K562 (cell line): ENCODE data around the gene TRMT44. TPM values are rescaled to one million over a fixed set of nuclear protein-coding genes. Genes with fewer than 3 reads are reported as not detected.

Experiments
- ATAC-seq: fragments of 200-7000 bp; cut with Tn5 transposase; 3 replicates; pipeline ENCODE4 v1.9.1; 2020; ENCODE audit warnings: moderate library complexity
- BruUV-seq: library from RNA; stranded (reverse); fragments of 400-500 nt; replicated peaks from 2 replicates; lab custom pipeline; 2021; lab: Mats Ljungman, UMichigan
- CTCF ChIA-PET: fragments of 300-600 bp; formaldehyde crosslinking; extraction: SDS; loops from one replicate; lab custom pipeline; 2021; ENCODE audit warnings: low intra/inter-chr PET ratio; lab: Yijun Ruan, JAX
- POLR2A ChIA-PET: fragments of 300-600, 350-650 bp; sonication (Branson Sonifier 250); formaldehyde crosslinking; extraction: SDS; loops from one replicate; lab custom pipeline; 2021; ENCODE audit warnings: antibody characterized with exemption, inconsistent platforms; lab: Yijun Ruan, JAX
- DNase-seq, 4 experiments: peaks; one replicate each; pipeline versions ENCODE4 v3.0.0 to v3.0.0-alpha.2; 2011 to 2018; ENCODE audit warnings: low spot score in 3 of 4, mixed read lengths in 3 of 4; ENCODE audit errors: extremely low read depth in 1 of 4
- FAIRE-seq: peaks from 2 replicates; lab custom pipeline; 2011; peaks lifted over from hg19 to GRCh38; lab: Jason Lieb, UNC
- H2AFZ ChIP-seq: 2 replicates; pipeline ENCODE4 v1.6.0; 2011; ENCODE audit warnings: low read depth, low read length, control low read depth, inconsistent platforms
- H3K27ac ChIP-seq: fragments of 200-600 bp; 3 replicates; pipeline ENCODE4 v1.8.0; 2011; ENCODE audit warnings: low read depth, mild to moderate bottlenecking, control low read depth, inconsistent platforms, low read length, moderate library complexity, mixed read lengths; ENCODE audit errors: extremely low read depth
- H3K27me3 ChIP-seq, 2 experiments: fragments of 300-600 bp in 1 of 2; 2 replicates in 1 of 2; 3 replicates in 1 of 2; pipeline versions ENCODE4 v1.6.0 to v1.8.0; 2011; ENCODE audit warnings: inconsistent platforms in 2 of 2, low read length in 2 of 2, mild to moderate bottlenecking in 1 of 2, mixed read lengths in 1 of 2, moderate library complexity in 1 of 2; ENCODE audit not compliant: control insufficient read depth in 2 of 2, insufficient read depth in 2 of 2
- H3K36me3 ChIP-seq: fragments of 300-600 bp; 3 replicates; pipeline ENCODE4 v1.8.0; 2011; ENCODE audit warnings: mild to moderate bottlenecking, low read length, inconsistent platforms; ENCODE audit not compliant: control insufficient read depth, insufficient read depth
- H3K4me1 ChIP-seq, 2 experiments: fragments of 200-600 bp in 1 of 2; replicated peaks in 1 of 2; 2 replicates in 1 of 2; 3 replicates in 1 of 2; pipeline versions ENCODE4 v1.5.1 to v1.8.0; 2011; ENCODE audit warnings: inconsistent platforms in 2 of 2, low read length in 2 of 2, mild to moderate bottlenecking in 1 of 2, mixed read lengths in 1 of 2, moderate library complexity in 1 of 2; ENCODE audit not compliant: control insufficient read depth in 2 of 2, insufficient read depth in 2 of 2
- H3K4me2 ChIP-seq: 2 replicates; pipeline ENCODE4 v1.6.1; 2011; ENCODE audit warnings: low read length, control low read depth, inconsistent platforms, mixed read lengths; ENCODE audit not compliant: insufficient read depth
- H3K4me3 ChIP-seq: fragments of 200-600 bp; sonication (generic), shearing (Covaris generic); 2 replicates; pipeline ENCODE4 v1.5.1; 2016; ENCODE audit warnings: control low read depth, inconsistent platforms
- H3K79me2 ChIP-seq: fragments of 200-600 bp; 3 replicates; pipeline ENCODE4 v1.8.0; 2011; ENCODE audit warnings: low read length, inconsistent platforms; ENCODE audit not compliant: control insufficient read depth, insufficient read depth
- H3K9ac ChIP-seq, 2 experiments: 2 replicates each; pipeline versions ENCODE4 v1.6.0 to v1.6.1; 2011; ENCODE audit warnings: low read depth in 2 of 2, low read length in 2 of 2, control low read depth in 1 of 2, inconsistent platforms in 1 of 2, mild to moderate bottlenecking in 1 of 2, mixed read lengths in 1 of 2; ENCODE audit not compliant: insufficient read depth in 1 of 2
- H3K9me1 ChIP-seq: one replicate; pipeline ENCODE4 v1.6.0; 2011; ENCODE audit warnings: inconsistent platforms, mild to moderate bottlenecking, low read length, moderate library complexity; ENCODE audit not compliant: control insufficient read depth, insufficient read depth
- H3K9me3 ChIP-seq: replicated peaks from 2 replicates; pipeline ENCODE4 v1.5.1; 2011; ENCODE audit warnings: low read depth, low read length, inconsistent platforms; ENCODE audit not compliant: control insufficient read depth, insufficient read depth
- H4K20me1 ChIP-seq: replicated peaks from 2 replicates; pipeline ENCODE4 v1.6.1; 2011; ENCODE audit warnings: low read length, inconsistent platforms, mixed read lengths; ENCODE audit not compliant: control insufficient read depth, insufficient read depth
- ATF3 ChIP-seq, 2 experiments: fragments of 450-650 bp in 1 of 2; sonication (generic) in 1 of 2; formaldehyde crosslinking in 1 of 2; IDR thresholded peaks in 1 of 2; conservative IDR thresholded peaks in 1 of 2; 2 replicates each; pipeline versions ENCODE4 v1.6.1 to v1.8.1; 2016 to 2023; ENCODE audit warnings: mild to moderate bottlenecking in 2 of 2, moderate library complexity in 2 of 2, inconsistent platforms in 1 of 2, missing genetic modification reagents in 1 of 2
- ATF7 ChIP-seq: fragments of 450-650 bp; IDR thresholded peaks from 2 replicates; pipeline ENCODE4 v1.7.1; 2014; ENCODE audit warnings: mild to moderate bottlenecking, moderate library complexity
- CEBPG ChIP-seq, 3 experiments: fragments of 200-800 bp in 1 of 3; sonication (Bioruptor generic) in 1 of 3; sonication (generic) in 1 of 3; formaldehyde crosslinking in 1 of 3; IDR thresholded peaks in 2 of 3; conservative IDR thresholded peaks in 1 of 3; 2 replicates each; pipeline versions ENCODE4 v1.6.1 to v1.8.0; 2016 to 2022; ENCODE audit warnings: missing compliant biosample characterization in 2 of 3, missing genetic modification characterization in 2 of 3, mild to moderate bottlenecking in 1 of 3, missing genetic modification reagents in 1 of 3
- GATAD2B ChIP-seq: fragments of 450-650 bp; IDR thresholded peaks from 2 replicates; pipeline ENCODE4 v1.6.1; 2017; ENCODE audit warnings: mild to moderate bottlenecking, borderline replicate concordance
- HEY1 ChIP-seq: fragments of 250-450 bp; sonication (Bioruptor Pico); IDR thresholded peaks from 2 replicates; pipeline ENCODE4 v1.5.0; 2020; ENCODE audit warnings: mild to moderate bottlenecking, moderate library complexity, borderline replicate concordance
- L3MBTL2 ChIP-seq: fragments of 450-650 bp; IDR thresholded peaks from 2 replicates; pipeline ENCODE4 v1.6.1; 2016; ENCODE audit warnings: mild to moderate bottlenecking, moderate library complexity
- PHTF2 ChIP-seq: fragments of 250-450 bp; sonication (Bioruptor Pico); IDR thresholded peaks from 2 replicates; pipeline ENCODE4 v1.5.0; 2021; ENCODE audit warnings: mild to moderate bottlenecking
- STAT5A ChIP-seq: IDR thresholded peaks from 2 replicates; pipeline ENCODE4 v1.6.1; 2012; ENCODE audit warnings: low read length, inconsistent platforms, borderline replicate concordance
- ZNF165 ChIP-seq: fragments of 250-450 bp; sonication (Bioruptor Pico); IDR thresholded peaks from 2 replicates; pipeline ENCODE4 v1.4.0; 2020; ENCODE audit warnings: borderline replicate concordance
- ZNF324 ChIP-seq: fragments of 250-450 bp; sonication (Bioruptor Pico); IDR thresholded peaks from 2 replicates; pipeline ENCODE4 v1.4.0; 2020; ENCODE audit warnings: mild to moderate bottlenecking
- ZNF518B ChIP-seq: fragments of 250-450 bp; sonication (Bioruptor Pico); IDR thresholded peaks from 2 replicates; pipeline ENCODE4 v1.5.0; 2021; ENCODE audit warnings: mild to moderate bottlenecking, moderate library complexity
- WGBS: fragments of 100-300 bp; shearing (Covaris generic); methylation state at CpG from one replicate; pipeline ENCODE4 v1.1.6; 2016; ENCODE audit warnings: low coverage, mixed read lengths; ENCODE audit not compliant: insufficient coverage; ENCODE audit errors: missing lambda C conversion rate; 5-methylcytosine and 5-hydroxymethylcytosine counted together
- in situ Hi-C: fragments of 300-500 bp; cut with MboI; formaldehyde crosslinking; loops from 4 replicates; pipeline ENCODE4 v1.15.0; 2018; ENCODE audit warnings: inconsistent platforms, mixed read lengths
- intact Hi-C: fragments of 100-400 bp; cut with micrococcal nuclease; formaldehyde crosslinking; loops from 2 replicates; pipeline ENCODE4 v1.14.2; 2022
- polyA plus RNA-seq, 8 experiments: library from polyadenylated mRNA; depleted of rRNA in 4 of 8; stranded (reverse) in 5 of 8; unstranded in 3 of 8; fragments of >200 nt; fragmentation: Nextera tagmentation in 2 of 8; fragmentation: Illumina TruSeq in 1 of 8; extraction: Ambion mirVana in 2 of 8; extraction: Trizol in 1 of 8; gene quantifications; 2 replicates each; pipeline versions ENCODE4 v1.2.1 to v1.2.3, GENCODE V29; 2011 to 2014; ENCODE audit warnings: inconsistent platforms in 1 of 8, missing spikeins in 1 of 8
- total RNA-seq, 7 experiments: library from RNA; depleted of rRNA in 6 of 7; stranded (reverse); fragments of >200 nt in 6 of 7; fragmentation: Illumina TruSeq in 2 of 7; extraction: Trizol in 2 of 7; gene quantifications; 2 replicates each; pipeline versions ENCODE4 v1.2.1 to v1.2.3, GENCODE V29; 2011 to 2021; ENCODE audit warnings: low replicate concordance in 1 of 7

Gene TRMT44
- total and polyA plus RNA-seq, 9 of the 15 experiments (the other 6 are each of a cell fraction or from before 2014, with no cell fraction given): 1.2 to 18.6 (median 10.0) TPM

GRCh38 chr4:8398347-8398746 lies 42.2 kb upstream of the TRMT44 start:
- no peak overlapping the region for H3K27ac ChIP-seq
- no peak overlapping the region for H2AFZ ChIP-seq
- 57% methylated on average over 7 of the region's 9 CpGs for WGBS

GRCh38 chr4:8399298-8399697 lies 41.3 kb upstream of the TRMT44 start:
- Histone ChIP-seq H3K4me3 (no peak overlapping the region), H3K27me3 (no peaks in the 10 kb centered on the region), H3K9me1 (no peaks in the 10 kb centered on the region), H3K27ac (no peak overlapping the region; the same call in 2 of the 3 replicates), H3K4me1 (peaks cover 0 to 13% of the 10 kb centered on the region in 2 experiments; a peak in 1 of 5 replicates), H3K36me3 (no peaks in the 10 kb centered on the region), H3K4me2 (no peak overlapping the region), H3K9me3 (no peaks in the 10 kb centered on the region), H3K79me2 (no peaks in the 10 kb centered on the region), H3K9ac (no peak overlapping the region), H2AFZ (no peak overlapping the region), H4K20me1 (no peaks in the 10 kb centered on the region)
- no TSS peak for BruUV-seq
- POLR2A ChIA-PET: interaction anchor here (1.0 kb wide), 1 partner anchor 51 kb away, joined by 3 read pairs; no protein-coding TSS in a partner anchor
- ATAC-seq (no peak), FAIRE-seq (no peak), DNase-seq (no peak)
- intact Hi-C loops: no loop called here
- WGBS: 61% methylated on average over 13 of the region's 15 CpGs
- CTCF ChIA-PET: no interaction called here
- in situ Hi-C loops: no loop called here
- TF ChIP-seq ZNF165 (CRISPR knock-in tag) (no peak), ZNF518B (CRISPR knock-in tag) (no peak), PHTF2 (CRISPR knock-in tag) (no peak), HEY1 (CRISPR knock-in tag) (no peak), ATF7 (no peak), STAT5A (no peak), L3MBTL2 (no peak)

More at GRCh38 chr4:8398347-8398746, 42.2 kb upstream of the TRMT44 start:
- no TSS peak for BruUV-seq
- in situ Hi-C loops (no loop called here), intact Hi-C loops (no loop called here)
- peaks cover 0 to 13% of the 10 kb centered on the region in 2 experiments; a peak in 1 of 5 replicates for H3K4me1 ChIP-seq
- no peaks in the 10 kb centered on the region for H3K9me3 ChIP-seq
- H3K9me1 ChIP-seq: no peaks in the 10 kb centered on the region
- no peak overlapping the region for H3K4me3 ChIP-seq
- H3K4me2 ChIP-seq: no peak overlapping the region
- FAIRE-seq (no peak), DNase-seq (no peak), ATAC-seq (no peak)
- no peaks in the 10 kb centered on the region for H3K79me2 ChIP-seq
- POLR2A ChIA-PET: interaction anchor here (0.7 to 1.0 kb wide), 2 partner anchors 30 to 50 kb away, joined by 3 read pairs; no protein-coding TSS in a partner anchor
- CTCF ChIA-PET: no interaction called here
- H4K20me1 ChIP-seq: no peaks in the 10 kb centered on the region
- peak; percentile 27; the same call in 1 of the 2 replicates for TF ChIP-seq ATF3 (IDR thresholded peaks at IDR 0.05)
- no peak for TF ChIP-seq ATF3 (CRISPR knock-in tag; conservative IDR thresholded peaks at IDR 0.05)
- no peak for TF ChIP-seq ZNF324 (CRISPR knock-in tag)
- no peak for TF ChIP-seq GATAD2B
- 0 out of 2 replicates have a peak, but pooled peaks have one; percentile 8 for TF ChIP-seq CEBPG (CRISPR knock-in tag; IDR thresholded peaks at IDR 0.05)
- TF ChIP-seq CEBPG (tag; conservative IDR thresholded peaks at IDR 0.05 in 1 of 2, IDR thresholded peaks at IDR 0.05 in 1 of 2): no peak
- no peaks in the 10 kb centered on the region for H3K36me3 ChIP-seq
- no peaks in the 10 kb centered on the region for H3K27me3 ChIP-seq
- H3K9ac ChIP-seq: no peak overlapping the region
